ENCODE data around the gene POTEG. TPM values are rescaled to one million over a fixed set of nuclear protein-coding genes. Genes with fewer than 3 reads are reported as not detected.
"Not testable (repeated sequence)": the region's sequence is repeated elsewhere in the genome, so short reads cannot be mapped to it uniquely, and the experiment has no call there.

POTEG gene
- total and polyA plus RNA-seq, 3 experiments from 2014 or later: not detected

DNA sequence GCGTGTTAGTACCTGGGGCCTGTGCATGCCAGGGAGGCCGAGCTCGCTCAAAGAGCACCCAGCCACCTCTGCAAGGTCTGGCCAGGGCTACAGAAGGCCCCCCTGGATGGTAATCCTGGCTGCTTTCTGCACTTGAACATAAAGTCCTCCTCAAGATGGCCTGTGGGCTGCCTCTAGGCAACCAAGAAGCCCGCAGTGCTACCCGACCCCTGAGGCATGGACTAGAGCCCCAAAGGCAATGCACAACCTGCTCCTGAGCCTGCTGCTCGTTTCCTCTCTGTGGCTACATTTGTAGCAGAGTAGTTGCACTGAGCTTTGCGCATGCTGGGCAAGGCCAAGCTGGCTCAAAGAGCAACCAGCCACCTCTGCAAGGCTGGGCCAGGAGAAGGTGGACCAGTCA lies 47.8 kb downstream of the POTEG start:
- DNase-seq; H3K36me3 Mint-ChIP-seq; POLR2A ChIA-PET; H3K4me3 Mint-ChIP-seq; H3K4me3 ChIP-seq (ENCODE audit: low read length); H3K4me1 ChIP-seq (ENCODE audit: insufficient read depth, low read length); H3K4me1 Mint-ChIP-seq; H3K27me3 ChIP-seq (ENCODE audit: insufficient read depth, low read length, poor library complexity, severe bottlenecking); H3K9me3 Mint-ChIP-seq; CTCF ChIA-PET; H3K27ac Mint-ChIP-seq; H3K9me3 ChIP-seq (ENCODE audit: low read length); H3K36me3 ChIP-seq (ENCODE audit: insufficient read depth, low read length); H3K27ac ChIP-seq (ENCODE audit: low read depth, low read length); H3K27me3 Mint-ChIP-seq: not testable (repeated sequence)

DNA sequence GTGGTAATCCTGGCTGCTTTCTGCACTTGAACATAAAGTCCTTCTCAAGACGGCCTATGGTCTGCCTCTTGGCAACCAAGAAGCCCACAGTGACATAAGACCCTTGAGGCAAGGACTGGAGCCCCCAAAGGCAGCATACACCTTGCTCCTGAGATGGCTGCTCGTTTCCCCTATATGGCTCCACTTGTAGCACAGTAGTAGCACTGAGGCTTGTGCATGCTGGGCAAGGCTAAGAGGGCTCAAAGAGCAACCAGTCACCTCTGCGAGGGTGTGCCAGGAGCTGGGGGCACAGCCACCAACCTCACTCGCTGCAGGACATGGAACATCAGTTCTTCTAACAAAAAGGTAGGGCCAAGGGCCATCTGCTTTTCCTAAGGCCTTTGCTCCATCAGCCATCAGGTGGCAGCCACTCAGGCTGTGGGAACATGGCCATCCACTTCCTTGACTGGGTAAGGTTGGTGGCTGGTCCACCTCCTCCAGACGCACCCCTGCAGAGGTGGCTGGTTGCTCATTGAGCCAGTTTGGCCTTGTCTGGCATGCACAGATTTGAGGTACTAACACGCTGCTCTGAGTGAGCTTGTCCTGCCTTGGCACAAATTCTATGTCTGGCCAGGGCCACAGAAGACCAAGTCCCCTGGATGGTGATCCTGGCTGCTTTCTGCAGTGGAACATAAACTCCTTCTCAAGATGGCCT lies 49.9 kb downstream of the POTEG start:
- H3K36me3 ChIP-seq (ENCODE audit: insufficient read depth, low read length); CTCF ChIA-PET; H3K4me1 ChIP-seq (ENCODE audit: insufficient read depth, low read length); H3K27me3 ChIP-seq (ENCODE audit: insufficient read depth, low read length, poor library complexity, severe bottlenecking); H3K4me3 ChIP-seq (ENCODE audit: low read length); H3K4me3 Mint-ChIP-seq; DNase-seq; H3K27ac ChIP-seq (ENCODE audit: low read depth, low read length); H3K9me3 ChIP-seq (ENCODE audit: low read length); H3K4me1 Mint-ChIP-seq; H3K9me3 Mint-ChIP-seq; H3K27me3 Mint-ChIP-seq; H3K27ac Mint-ChIP-seq; H3K36me3 Mint-ChIP-seq; POLR2A ChIA-PET: not testable (repeated sequence)

DNA sequence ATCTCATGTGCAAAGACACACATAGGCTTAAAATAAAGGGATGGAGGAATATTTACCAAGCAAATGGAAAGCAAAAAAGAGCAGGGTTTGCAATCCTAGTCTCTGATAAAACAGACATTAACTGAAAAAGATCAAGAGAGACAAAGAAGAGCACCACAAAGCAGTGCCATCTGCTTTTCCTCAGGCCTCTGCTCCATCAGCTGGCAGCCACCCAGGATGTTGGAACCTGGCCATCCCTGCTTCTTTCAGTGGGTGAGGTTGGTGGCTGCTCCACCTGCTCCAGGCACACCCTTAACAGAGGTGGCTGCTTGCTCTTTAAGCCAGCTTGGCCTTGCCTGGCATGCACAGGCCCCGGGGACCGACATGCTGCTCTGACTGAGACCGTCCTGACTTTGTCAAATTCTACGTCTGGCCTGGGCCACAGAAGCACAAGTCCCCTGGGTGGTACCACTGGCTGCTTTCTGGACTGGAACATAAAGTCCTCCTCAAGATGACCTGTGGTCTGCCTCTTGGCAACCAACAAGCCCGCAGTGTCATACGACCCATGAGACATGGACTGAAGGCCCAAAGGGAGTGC lies 51.0 kb downstream of the POTEG start:
- H3K27me3 Mint-ChIP-seq; H3K9me3 Mint-ChIP-seq; POLR2A ChIA-PET; H3K36me3 Mint-ChIP-seq; H3K4me1 ChIP-seq (ENCODE audit: insufficient read depth, low read length); H3K27ac ChIP-seq (ENCODE audit: low read depth, low read length); H3K9me3 ChIP-seq (ENCODE audit: low read length); DNase-seq; CTCF ChIA-PET; H3K36me3 ChIP-seq (ENCODE audit: insufficient read depth, low read length); H3K27ac Mint-ChIP-seq; H3K4me1 Mint-ChIP-seq; H3K4me3 Mint-ChIP-seq; H3K27me3 ChIP-seq (ENCODE audit: insufficient read depth, low read length, poor library complexity, severe bottlenecking); H3K4me3 ChIP-seq (ENCODE audit: low read length): not testable (repeated sequence)

DNA sequence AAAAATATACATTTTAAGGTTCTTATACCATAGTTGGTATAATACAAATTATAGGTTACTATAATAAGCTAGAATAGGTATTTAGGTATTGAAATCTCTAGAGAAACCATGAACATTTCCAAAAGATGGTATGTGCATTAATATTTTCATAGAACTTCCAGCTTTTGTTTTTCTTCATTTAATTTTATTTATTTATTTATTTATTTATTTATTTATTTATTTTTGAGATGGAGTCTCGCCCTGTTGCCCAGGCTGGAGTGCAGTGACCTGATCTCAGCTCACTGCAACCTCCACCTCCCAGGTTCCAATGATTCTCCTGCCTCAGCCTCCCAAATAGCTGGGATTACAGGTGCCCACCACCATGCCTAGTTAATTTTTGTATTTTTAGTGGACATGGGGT lies 54.0 kb downstream of the POTEG start:
- H3K36me3 Mint-ChIP-seq; DNase-seq; H3K27ac Mint-ChIP-seq; H3K4me3 Mint-ChIP-seq; H3K27ac ChIP-seq (ENCODE audit: low read depth, low read length); H3K27me3 ChIP-seq (ENCODE audit: insufficient read depth, low read length, poor library complexity, severe bottlenecking); POLR2A ChIA-PET; H3K4me1 Mint-ChIP-seq; CTCF ChIA-PET; H3K36me3 ChIP-seq (ENCODE audit: insufficient read depth, low read length); H3K9me3 ChIP-seq (ENCODE audit: low read length); H3K9me3 Mint-ChIP-seq; H3K27me3 Mint-ChIP-seq; H3K4me3 ChIP-seq (ENCODE audit: low read length); H3K4me1 ChIP-seq (ENCODE audit: insufficient read depth, low read length): not testable (repeated sequence)

DNA sequence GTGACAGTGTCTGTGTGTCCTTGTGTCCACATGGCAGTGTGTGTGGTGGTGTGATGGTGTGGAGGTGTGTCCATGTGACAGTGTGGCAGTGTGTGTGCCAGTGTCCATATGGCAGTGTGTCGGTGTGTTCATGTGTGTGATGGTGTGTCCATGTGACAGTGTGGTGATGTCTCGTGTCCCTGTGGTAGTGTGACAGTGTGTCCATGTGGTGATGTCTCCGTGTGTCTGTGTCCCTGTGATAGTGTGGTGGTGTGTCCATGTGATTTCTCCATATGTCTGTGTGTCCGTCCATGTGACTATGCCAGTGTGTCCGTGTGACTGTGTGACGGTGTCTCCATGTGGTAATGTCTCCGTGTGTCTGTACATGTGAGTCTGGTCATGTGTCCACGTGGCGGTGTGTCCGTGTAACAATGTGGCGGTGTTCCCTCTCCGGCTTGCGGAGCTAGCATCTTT lies 59.7 kb downstream of the POTEG start:
- H3K27ac ChIP-seq (ENCODE audit: low read depth, low read length); H3K9me3 ChIP-seq (ENCODE audit: low read length); POLR2A ChIA-PET; H3K4me3 ChIP-seq (ENCODE audit: low read length); H3K27ac Mint-ChIP-seq; H3K36me3 ChIP-seq (ENCODE audit: insufficient read depth, low read length); H3K36me3 Mint-ChIP-seq; CTCF ChIA-PET; H3K27me3 Mint-ChIP-seq; H3K4me1 ChIP-seq (ENCODE audit: insufficient read depth, low read length); H3K4me3 Mint-ChIP-seq; H3K4me1 Mint-ChIP-seq; H3K9me3 Mint-ChIP-seq; H3K27me3 ChIP-seq (ENCODE audit: insufficient read depth, low read length, poor library complexity, severe bottlenecking): not testable (repeated sequence)
- DNase-seq: peak in 1 of 5 donors; percentile 44

DNA sequence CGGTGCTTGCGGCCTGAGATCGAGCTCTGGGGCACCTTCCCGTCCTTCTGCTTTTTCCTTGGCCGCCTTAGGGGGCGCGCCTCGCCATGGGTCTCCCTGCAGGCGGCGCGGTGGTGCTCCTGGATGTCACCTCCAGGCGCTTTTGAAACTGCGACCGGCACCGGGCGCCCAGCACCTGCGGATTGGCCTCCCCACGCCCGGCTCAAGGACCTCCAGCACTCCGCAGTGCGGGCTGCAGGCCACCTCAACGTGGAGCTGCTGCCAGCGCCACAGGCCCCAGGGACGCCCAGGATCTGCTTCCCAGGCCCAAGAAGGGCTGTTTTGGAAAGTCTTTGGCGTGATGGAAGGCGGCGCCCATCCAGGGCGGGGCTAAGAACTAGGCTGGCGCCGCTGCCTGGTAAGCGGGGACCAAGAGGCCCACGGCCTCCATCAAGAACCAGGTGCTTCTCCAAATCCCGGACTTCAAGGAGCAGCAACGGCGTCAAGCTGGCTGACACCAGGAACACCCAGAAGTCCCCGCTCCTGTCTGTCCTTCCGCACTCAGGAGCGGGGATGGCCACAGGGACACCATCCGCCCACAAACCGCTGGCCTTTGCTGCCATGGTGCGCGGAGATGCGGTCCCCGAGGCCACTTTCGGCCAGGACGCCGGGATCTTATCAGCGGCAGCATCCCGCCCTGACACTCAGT lies 61.2 kb downstream of the POTEG start:
- H3K4me3 ChIP-seq (ENCODE audit: low read length); H3K36me3 ChIP-seq (ENCODE audit: insufficient read depth, low read length); H3K9me3 ChIP-seq (ENCODE audit: low read length); CTCF ChIA-PET; H3K9me3 Mint-ChIP-seq; H3K4me1 Mint-ChIP-seq; H3K27me3 Mint-ChIP-seq; H3K27ac ChIP-seq (ENCODE audit: low read depth, low read length); H3K4me3 Mint-ChIP-seq; H3K27me3 ChIP-seq (ENCODE audit: insufficient read depth, low read length, poor library complexity, severe bottlenecking); H3K36me3 Mint-ChIP-seq; H3K27ac Mint-ChIP-seq; POLR2A ChIA-PET; H3K4me1 ChIP-seq (ENCODE audit: insufficient read depth, low read length): not testable (repeated sequence)
- DNase-seq: peak in 1 of 5 donors; percentile 43

DNA sequence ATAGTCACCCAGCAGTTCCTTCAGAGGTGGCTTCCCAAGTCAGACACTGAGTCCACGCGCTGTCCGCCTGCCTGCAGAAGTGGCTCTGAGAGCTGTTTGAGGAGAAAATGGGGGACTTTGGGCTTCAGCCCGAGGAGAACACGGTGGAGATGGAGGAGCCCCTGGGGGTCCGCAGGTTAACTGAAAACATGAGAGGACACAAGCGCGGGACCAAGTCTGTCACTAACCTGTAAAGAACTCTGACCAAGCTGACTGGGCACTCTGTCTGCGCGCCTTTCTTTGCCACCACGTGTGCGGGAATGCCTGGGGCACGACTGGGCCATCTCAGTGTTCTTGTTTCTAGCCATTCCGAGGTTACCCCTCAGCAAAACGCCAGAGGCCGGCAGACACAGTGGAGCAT lies 62.4 kb downstream of the POTEG start:
- H3K27ac ChIP-seq (ENCODE audit: low read depth, low read length); H3K27me3 Mint-ChIP-seq; H3K27me3 ChIP-seq (ENCODE audit: insufficient read depth, low read length, poor library complexity, severe bottlenecking); H3K4me1 ChIP-seq (ENCODE audit: insufficient read depth, low read length); H3K36me3 ChIP-seq (ENCODE audit: insufficient read depth, low read length); H3K4me3 Mint-ChIP-seq; H3K4me1 Mint-ChIP-seq; H3K9me3 Mint-ChIP-seq; H3K9me3 ChIP-seq (ENCODE audit: low read length); CTCF ChIA-PET; H3K36me3 Mint-ChIP-seq; DNase-seq; POLR2A ChIA-PET; H3K4me3 ChIP-seq (ENCODE audit: low read length); H3K27ac Mint-ChIP-seq: not testable (repeated sequence)

DNA sequence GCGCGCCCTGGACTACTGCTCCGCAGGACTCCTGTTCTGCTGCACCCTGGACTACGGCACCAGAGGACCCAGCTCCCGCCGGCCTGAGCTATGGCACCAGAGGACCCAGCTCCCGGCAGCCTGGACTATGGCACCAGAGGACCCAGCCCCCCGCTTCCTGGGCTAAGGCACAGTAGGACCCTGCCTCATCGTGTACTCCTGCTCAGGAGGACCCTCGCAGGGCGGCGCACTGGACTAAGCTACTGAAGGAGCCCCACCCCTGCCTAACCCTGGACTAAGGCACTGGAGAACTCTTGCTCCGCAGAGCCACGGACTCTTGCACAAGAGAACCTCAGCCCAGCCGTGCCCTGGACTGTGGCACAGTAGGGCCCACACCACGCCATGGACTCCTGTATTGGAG lies 71.3 kb downstream of the POTEG start:
- POLR2A ChIA-PET; H3K27me3 ChIP-seq (ENCODE audit: insufficient read depth, low read length, poor library complexity, severe bottlenecking); H3K4me3 Mint-ChIP-seq; H3K4me3 ChIP-seq (ENCODE audit: low read length); H3K27ac Mint-ChIP-seq; H3K4me1 Mint-ChIP-seq; H3K27me3 Mint-ChIP-seq; H3K9me3 ChIP-seq (ENCODE audit: low read length); DNase-seq; H3K27ac ChIP-seq (ENCODE audit: low read depth, low read length); H3K9me3 Mint-ChIP-seq; H3K36me3 ChIP-seq (ENCODE audit: insufficient read depth, low read length); H3K4me1 ChIP-seq (ENCODE audit: insufficient read depth, low read length); H3K36me3 Mint-ChIP-seq; CTCF ChIA-PET: not testable (repeated sequence)

All from CD8-positive, alpha-beta memory T cell (primary cell).